HG03378 (cell line): Measurements from ENCODE around the gene UGT2B11.
"Not testable (repeated sequence)": the region's sequence is repeated elsewhere in the genome, so short reads cannot be mapped to it uniquely, and the experiment has no call there.

Experiments used
- ATAC-seq: cut with Tn5 transposase; IDR thresholded peaks from one replicate; pipeline ENCODE4 v1.9.1; 2021; ENCODE audit warnings: mild to moderate bottlenecking, moderate library complexity; ENCODE audit not compliant: unreplicated experiment

The UGT2B11 gene

GRCh38 chr4:69214716-69215115 is at the start of gene UGT2B11:
TSS of gene UGT2B11 (minus strand) at chr4:69214748. CDS start at chr4:69214722, 26 bp downstream.
- ATAC-seq, result no peak

- ATAC-seq, result not testable (repeated sequence)
Observed at GRCh38 chr4:69253147-69253772, 38.7 kb upstream of the UGT2B11 start.

GRCh38 chr4:69250884-69251283 is 36.3 kb upstream of the UGT2B11 start:
- ATAC-seq, result not testable (repeated sequence)

GRCh38 chr4:69242562-69243240 is 28.2 kb upstream of the UGT2B11 start:
- ATAC-seq, result not testable (repeated sequence)

- not testable (repeated sequence) for ATAC-seq
Observed at GRCh38 chr4:69241746-69242145, 27.2 kb upstream of the UGT2B11 start.

GRCh38 chr4:69240787-69241186 is 26.2 kb upstream of the UGT2B11 start:
- not testable (repeated sequence) for ATAC-seq

GRCh38 chr4:69239557-69240168 is 25.1 kb upstream of the UGT2B11 start:
- no peak for ATAC-seq

- ATAC-seq, result no peak
Observed at GRCh38 chr4:69239092-69239491, 24.5 kb upstream of the UGT2B11 start.

- no peak for ATAC-seq
Observed at GRCh38 chr4:69224891-69225290, 10.3 kb upstream of the UGT2B11 start.

GRCh38 chr4:69223277-69223676 is 8.7 kb upstream of the UGT2B11 start:
- not testable (repeated sequence) for ATAC-seq

- ATAC-seq, result not testable (repeated sequence)
Observed at GRCh38 chr4:69218491-69218890, 3.9 kb upstream of the UGT2B11 start.

- ATAC-seq, result no peak
Observed at GRCh38 chr4:69210911-69211310, 3.6 kb downstream of the UGT2B11 start.

GRCh38 chr4:69198506-69198905 is 16.0 kb downstream of the UGT2B11 start:
- not testable (repeated sequence) for ATAC-seq

- no peak for ATAC-seq
Observed at GRCh38 chr4:69196209-69196965, 18.2 kb downstream of the UGT2B11 start.

- no peak for ATAC-seq
Observed at GRCh38 chr4:69194166-69194565, 20.4 kb downstream of the UGT2B11 start.

GRCh38 chr4:69191905-69192304 is 22.6 kb downstream of the UGT2B11 start:
- not testable (repeated sequence) for ATAC-seq

GRCh38 chr4:69190621-69191020 is 23.9 kb downstream of the UGT2B11 start:
- not testable (repeated sequence) for ATAC-seq

- ATAC-seq, result not testable (repeated sequence)
Observed at GRCh38 chr4:69181519-69182169, 32.9 kb downstream of the UGT2B11 start.

GRCh38 chr4:69179817-69180216 is 34.7 kb downstream of the UGT2B11 start:
- not testable (repeated sequence) for ATAC-seq

GRCh38 chr4:69178751-69179205 is 35.8 kb downstream of the UGT2B11 start:
- not testable (repeated sequence) for ATAC-seq
